ENCODE results near the gene HMGN1. TPM values are rescaled to one million over a fixed set of nuclear protein-coding genes. Genes with fewer than 3 reads are reported as not detected.

HMGN1 gene
- polyA plus RNA-seq, 1 donor from 2014 or later = 2,070 TPM

DNA sequence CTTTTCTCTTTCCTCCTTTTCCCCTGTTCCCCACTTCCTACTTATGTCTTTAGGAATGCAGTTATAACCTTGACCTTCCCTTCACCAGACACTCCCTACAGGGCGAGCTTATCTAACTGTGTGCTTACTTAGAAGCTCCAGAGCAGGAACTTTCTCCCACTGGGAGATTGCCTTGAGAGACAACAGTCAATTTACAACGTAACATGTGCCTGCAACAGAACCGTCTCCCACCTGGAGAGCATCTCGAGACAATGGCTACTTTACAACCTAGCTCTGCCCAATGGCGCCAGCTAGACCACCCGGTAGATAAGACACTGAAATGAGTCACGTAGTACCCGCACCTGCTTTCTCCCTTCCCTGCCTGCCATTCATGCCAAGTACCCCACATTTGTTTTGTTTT, 16.7 kb downstream of the HMGN1 start:
- no peak for TF ChIP-seq MXI1 (conservative IDR thresholded peaks at IDR 0.05; ENCODE audit: poor library complexity, severe bottlenecking)
- no peaks in the 10 kb centered on the region for H3K79me2 ChIP-seq (replicated peaks; ENCODE audit: insufficient read depth, low read length)
- H3K4me3 ChIP-seq (ENCODE audit: low read length) = no peak overlapping the region
- no peaks in the 10 kb centered on the region for H3K9me2 ChIP-seq (ENCODE audit: insufficient read depth, low read length)
- no peaks in the 10 kb centered on the region for H4K20me1 ChIP-seq (ENCODE audit: insufficient read depth)
- no peaks in the 10 kb centered on the region for H3K9me3 ChIP-seq (ENCODE audit: low read length)
- H2AFZ ChIP-seq (ENCODE audit: low read depth, low read length) = no peak overlapping the region
- H3F3A ChIP-seq (ENCODE audit: insufficient read depth, low read length, poor library complexity, severe bottlenecking) = no peaks in the 10 kb centered on the region
- H3K27ac ChIP-seq (ENCODE audit: low read length) = no peak overlapping the region
- H3K9ac ChIP-seq (ENCODE audit: low read length) = no peak overlapping the region
- H3K27me3 ChIP-seq (ENCODE audit: insufficient read depth, low read depth, low read length) = no peaks in the 10 kb centered on the region
- no peak overlapping the region for H3K4me2 ChIP-seq (ENCODE audit: low read length)
- no peaks in the 10 kb centered on the region for H3K36me3 ChIP-seq (ENCODE audit: insufficient read depth, low read length)

DNA sequence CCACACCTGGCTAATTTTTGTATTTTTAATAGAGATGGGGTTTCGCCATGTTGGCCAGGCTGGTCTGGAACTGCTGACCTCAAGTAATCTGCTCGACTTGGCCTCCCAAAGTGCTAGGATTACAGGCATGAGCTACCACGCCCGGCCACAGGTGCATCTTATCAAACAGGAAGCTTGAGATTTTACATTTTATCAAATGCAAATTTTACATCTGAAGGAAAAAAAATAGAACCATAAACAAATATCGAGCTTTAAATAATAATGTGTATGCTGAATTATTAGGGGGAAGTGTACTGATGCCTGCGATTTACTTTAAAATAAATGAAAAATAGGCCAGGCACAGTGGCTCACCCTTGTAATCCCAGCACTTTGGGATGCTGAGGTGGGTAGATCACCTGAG, 18.9 kb downstream of the HMGN1 start:
- Histone ChIP-seq H3F3A (ENCODE audit: insufficient read depth, low read length, poor library complexity, severe bottlenecking) (no peaks in the 10 kb centered on the region), H3K27ac (ENCODE audit: low read length) (no peak overlapping the region), H3K79me2 (replicated peaks; ENCODE audit: insufficient read depth, low read length) (no peaks in the 10 kb centered on the region), H3K4me2 (ENCODE audit: low read length) (no peak overlapping the region), H3K27me3 (ENCODE audit: insufficient read depth, low read depth, low read length) (no peaks in the 10 kb centered on the region), H3K36me3 (ENCODE audit: insufficient read depth, low read length) (no peaks in the 10 kb centered on the region), H3K9me3 (ENCODE audit: low read length) (no peaks in the 10 kb centered on the region), H3K4me3 (ENCODE audit: low read length) (no peak overlapping the region), H4K20me1 (ENCODE audit: insufficient read depth) (no peaks in the 10 kb centered on the region), H3K9ac (ENCODE audit: low read length) (no peak overlapping the region), H3K9me2 (ENCODE audit: insufficient read depth, low read length) (no peaks in the 10 kb centered on the region), H2AFZ (ENCODE audit: low read depth, low read length) (no peak overlapping the region)
- TF ChIP-seq EZH2 (IDR thresholded peaks at IDR 0.05; ENCODE audit: borderline replicate concordance, insufficient read depth, low read length, poor library complexity, severe bottlenecking) = no peak
- no peak for TF ChIP-seq POLR2AphosphoS5 (IDR thresholded peaks at IDR 0.05)
- no peak for TF ChIP-seq RAD21 (conservative IDR thresholded peaks at IDR 0.05)
- TF ChIP-seq, protein P1, sequence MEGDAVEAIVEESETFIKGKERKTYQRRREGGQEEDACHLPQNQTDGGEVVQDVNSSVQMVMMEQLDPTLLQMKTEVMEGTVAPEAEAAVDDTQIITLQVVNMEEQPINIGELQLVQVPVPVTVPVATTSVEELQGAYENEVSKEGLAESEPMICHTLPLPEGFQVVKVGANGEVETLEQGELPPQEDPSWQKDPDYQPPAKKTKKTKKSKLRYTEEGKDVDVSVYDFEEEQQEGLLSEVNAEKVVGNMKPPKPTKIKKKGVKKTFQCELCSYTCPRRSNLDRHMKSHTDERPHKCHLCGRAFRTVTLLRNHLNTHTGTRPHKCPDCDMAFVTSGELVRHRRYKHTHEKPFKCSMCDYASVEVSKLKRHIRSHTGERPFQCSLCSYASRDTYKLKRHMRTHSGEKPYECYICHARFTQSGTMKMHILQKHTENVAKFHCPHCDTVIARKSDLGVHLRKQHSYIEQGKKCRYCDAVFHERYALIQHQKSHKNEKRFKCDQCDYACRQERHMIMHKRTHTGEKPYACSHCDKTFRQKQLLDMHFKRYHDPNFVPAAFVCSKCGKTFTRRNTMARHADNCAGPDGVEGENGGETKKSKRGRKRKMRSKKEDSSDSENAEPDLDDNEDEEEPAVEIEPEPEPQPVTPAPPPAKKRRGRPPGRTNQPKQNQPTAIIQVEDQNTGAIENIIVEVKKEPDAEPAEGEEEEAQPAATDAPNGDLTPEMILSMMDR (IDR thresholded peaks at IDR 0.05; ENCODE audit: poor library complexity, severe bottlenecking) = no peak
- TF ChIP-seq SMC3 (conservative IDR thresholded peaks at IDR 0.05; ENCODE audit: poor library complexity) = no peak
- no peak for TF ChIP-seq TAF1 (IDR thresholded peaks at IDR 0.05; ENCODE audit: low read depth)
- TF ChIP-seq MXI1 (conservative IDR thresholded peaks at IDR 0.05; ENCODE audit: poor library complexity, severe bottlenecking) = no peak
- TF ChIP-seq EP300 (conservative IDR thresholded peaks at IDR 0.05; ENCODE audit: poor library complexity, severe bottlenecking) = no peak
- TF ChIP-seq, protein P2, sequence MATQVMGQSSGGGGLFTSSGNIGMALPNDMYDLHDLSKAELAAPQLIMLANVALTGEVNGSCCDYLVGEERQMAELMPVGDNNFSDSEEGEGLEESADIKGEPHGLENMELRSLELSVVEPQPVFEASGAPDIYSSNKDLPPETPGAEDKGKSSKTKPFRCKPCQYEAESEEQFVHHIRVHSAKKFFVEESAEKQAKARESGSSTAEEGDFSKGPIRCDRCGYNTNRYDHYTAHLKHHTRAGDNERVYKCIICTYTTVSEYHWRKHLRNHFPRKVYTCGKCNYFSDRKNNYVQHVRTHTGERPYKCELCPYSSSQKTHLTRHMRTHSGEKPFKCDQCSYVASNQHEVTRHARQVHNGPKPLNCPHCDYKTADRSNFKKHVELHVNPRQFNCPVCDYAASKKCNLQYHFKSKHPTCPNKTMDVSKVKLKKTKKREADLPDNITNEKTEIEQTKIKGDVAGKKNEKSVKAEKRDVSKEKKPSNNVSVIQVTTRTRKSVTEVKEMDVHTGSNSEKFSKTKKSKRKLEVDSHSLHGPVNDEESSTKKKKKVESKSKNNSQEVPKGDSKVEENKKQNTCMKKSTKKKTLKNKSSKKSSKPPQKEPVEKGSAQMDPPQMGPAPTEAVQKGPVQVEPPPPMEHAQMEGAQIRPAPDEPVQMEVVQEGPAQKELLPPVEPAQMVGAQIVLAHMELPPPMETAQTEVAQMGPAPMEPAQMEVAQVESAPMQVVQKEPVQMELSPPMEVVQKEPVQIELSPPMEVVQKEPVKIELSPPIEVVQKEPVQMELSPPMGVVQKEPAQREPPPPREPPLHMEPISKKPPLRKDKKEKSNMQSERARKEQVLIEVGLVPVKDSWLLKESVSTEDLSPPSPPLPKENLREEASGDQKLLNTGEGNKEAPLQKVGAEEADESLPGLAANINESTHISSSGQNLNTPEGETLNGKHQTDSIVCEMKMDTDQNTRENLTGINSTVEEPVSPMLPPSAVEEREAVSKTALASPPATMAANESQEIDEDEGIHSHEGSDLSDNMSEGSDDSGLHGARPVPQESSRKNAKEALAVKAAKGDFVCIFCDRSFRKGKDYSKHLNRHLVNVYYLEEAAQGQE (IDR thresholded peaks at IDR 0.05; ENCODE audit: borderline replicate concordance) = no peak

DNA sequence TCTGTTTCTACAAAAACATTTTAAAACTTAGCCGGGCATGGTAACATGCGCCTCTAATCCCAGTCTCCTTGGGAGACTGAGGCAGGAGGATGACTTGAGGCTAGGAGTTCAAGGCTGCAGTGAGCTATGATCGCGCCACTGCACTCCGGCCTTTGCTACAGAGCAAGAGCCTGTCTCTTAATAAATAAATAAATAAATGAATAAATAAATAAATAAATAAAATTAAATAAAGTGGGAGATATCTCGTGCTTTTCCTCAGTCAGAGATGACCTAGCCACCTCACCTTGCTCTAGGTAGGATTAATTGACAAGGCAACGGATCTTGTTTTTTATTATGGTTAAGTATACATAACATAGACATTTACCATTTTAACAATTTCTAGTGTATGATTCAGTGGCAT, 21.2 kb downstream of the HMGN1 start:
- H3K4me3 ChIP-seq (ENCODE audit: low read length) = no peak overlapping the region
- TF ChIP-seq RAD21 (conservative IDR thresholded peaks at IDR 0.05) = no peak
- TF ChIP-seq, protein P2 (IDR thresholded peaks at IDR 0.05; ENCODE audit: borderline replicate concordance) = no peak
- TF ChIP-seq EP300 (conservative IDR thresholded peaks at IDR 0.05; ENCODE audit: poor library complexity, severe bottlenecking) = no peak
- no peak for TF ChIP-seq SMC3 (conservative IDR thresholded peaks at IDR 0.05; ENCODE audit: poor library complexity)
- TF ChIP-seq POLR2AphosphoS5 (IDR thresholded peaks at IDR 0.05) = no peak
- TF ChIP-seq TAF1 (IDR thresholded peaks at IDR 0.05; ENCODE audit: low read depth) = no peak

More for the DNA sequence above, 21.2 kb downstream of the HMGN1 start:
- H3K36me3 ChIP-seq (ENCODE audit: insufficient read depth, low read length) = no peaks in the 10 kb centered on the region
- H3K27ac ChIP-seq (ENCODE audit: low read length) = no peak overlapping the region
- H3K9ac ChIP-seq (ENCODE audit: low read length) = no peak overlapping the region
- H3K27me3 ChIP-seq (ENCODE audit: insufficient read depth, low read depth, low read length) = no peaks in the 10 kb centered on the region
- H3K79me2 ChIP-seq (replicated peaks; ENCODE audit: insufficient read depth, low read length) = no peaks in the 10 kb centered on the region
- no peak overlapping the region for H3K4me2 ChIP-seq (ENCODE audit: low read length)
- no peaks in the 10 kb centered on the region for H3F3A ChIP-seq (ENCODE audit: insufficient read depth, low read length, poor library complexity, severe bottlenecking)
- H3K9me2 ChIP-seq (ENCODE audit: insufficient read depth, low read length) = no peaks in the 10 kb centered on the region
- H4K20me1 ChIP-seq (ENCODE audit: insufficient read depth) = no peaks in the 10 kb centered on the region
- H2AFZ ChIP-seq (ENCODE audit: low read depth, low read length) = no peak overlapping the region
- H3K9me3 ChIP-seq (ENCODE audit: low read length) = no peaks in the 10 kb centered on the region

Data from neural cell (in vitro differentiated cells).